Smooth muscle cell (in vitro differentiated cells): ENCODE measurements around the gene CA5B. TPM values are rescaled to one million over a fixed set of nuclear protein-coding genes. Genes with fewer than 3 reads are reported as not detected.

Experiments used
- DNase-seq: peaks from one replicate; lab custom pipeline; 2025; ENCODE audit not compliant: unreplicated experiment; lab: John Stamatoyannopoulos, UW
- H2AFZ ChIP-seq: fragments of 200-600 bp; sonication (generic); 2 replicates; pipeline ENCODE4 v1.6.0; 2016; ENCODE audit warnings: antibody characterized with exemption, low read depth, mild to moderate bottlenecking
- H3F3A ChIP-seq: fragments of 200-600 bp; sonication (generic); 2 replicates; pipeline ENCODE4 v1.6.0; 2017; ENCODE audit warnings: antibody characterized with exemption, low read depth
- H3K27ac ChIP-seq: fragments of 200-600 bp; sonication (generic); 2 replicates; pipeline ENCODE4 v1.5.1; 2016; ENCODE audit warnings: low read depth, mild to moderate bottlenecking
- H3K27me3 ChIP-seq: fragments of 200-600 bp; sonication (generic); 2 replicates; pipeline ENCODE4 v1.6.1; 2016; ENCODE audit warnings: low read depth, mild to moderate bottlenecking
- H3K36me3 ChIP-seq: fragments of 200-600 bp; sonication (generic); 2 replicates; pipeline ENCODE4 v1.5.1; 2016; ENCODE audit warnings: low read depth
- H3K4me1 ChIP-seq: fragments of 200-600 bp; sonication (generic); 2 replicates; pipeline ENCODE4 v1.5.1; 2016; ENCODE audit warnings: low read depth
- H3K4me2 ChIP-seq: fragments of 200-600 bp; sonication (generic); 2 replicates; pipeline ENCODE4 v1.6.0; 2016; ENCODE audit warnings: mild to moderate bottlenecking
- H3K4me3 ChIP-seq: fragments of 200-600 bp; sonication (generic); 2 replicates; pipeline ENCODE4 v1.5.1; 2016; ENCODE audit warnings: mild to moderate bottlenecking
- H3K79me2 ChIP-seq: fragments of 200-600 bp; sonication (generic); 2 replicates; pipeline ENCODE4 v1.6.0; 2016; ENCODE audit warnings: low read depth, mild to moderate bottlenecking
- H3K9ac ChIP-seq: fragments of 200-600 bp; sonication (generic); 2 replicates; pipeline ENCODE4 v1.6.0; 2016; ENCODE audit warnings: low read depth
- H3K9me3 ChIP-seq: fragments of 200-600 bp; sonication (generic); replicated peaks from 2 replicates; pipeline ENCODE4 v1.5.1; 2016; ENCODE audit warnings: low read depth
- H4K20me1 ChIP-seq: fragments of 200-600 bp; sonication (generic); 2 replicates; pipeline ENCODE4 v1.6.0; 2016; ENCODE audit warnings: low read depth
- CTCF ChIP-seq: fragments of 200-600 bp; sonication (generic); IDR thresholded peaks from 2 replicates; pipeline ENCODE4 v1.5.1; 2017; ENCODE audit warnings: borderline replicate concordance, mild to moderate bottlenecking, antibody characterized with exemption; ENCODE audit not compliant: insufficient read depth, poor library complexity, severe bottlenecking
- WGBS: methylation state at CpG from one replicate; pipeline ENCODE4 v1.1.7; 2016; ENCODE audit warnings: low lambda C conversion rate; 5-methylcytosine and 5-hydroxymethylcytosine counted together
- polyA plus RNA-seq: library from polyadenylated mRNA; unstranded; fragments of >200 nt; fragmentation: Nextera tagmentation; extraction: Ambion mirVana; gene quantifications from 2 replicates; pipeline ENCODE4 v1.2.1, GENCODE V29; 2016
- total RNA-seq: library from RNA; depleted of rRNA; stranded (reverse); fragments of >200 nt; gene quantifications from 2 replicates; pipeline ENCODE4 v1.2.3, GENCODE V29; 2014

Gene CA5B
- total and polyA plus RNA-seq, 2 experiments from 2014 or later: 10.1 to 10.3 TPM

DNA sequence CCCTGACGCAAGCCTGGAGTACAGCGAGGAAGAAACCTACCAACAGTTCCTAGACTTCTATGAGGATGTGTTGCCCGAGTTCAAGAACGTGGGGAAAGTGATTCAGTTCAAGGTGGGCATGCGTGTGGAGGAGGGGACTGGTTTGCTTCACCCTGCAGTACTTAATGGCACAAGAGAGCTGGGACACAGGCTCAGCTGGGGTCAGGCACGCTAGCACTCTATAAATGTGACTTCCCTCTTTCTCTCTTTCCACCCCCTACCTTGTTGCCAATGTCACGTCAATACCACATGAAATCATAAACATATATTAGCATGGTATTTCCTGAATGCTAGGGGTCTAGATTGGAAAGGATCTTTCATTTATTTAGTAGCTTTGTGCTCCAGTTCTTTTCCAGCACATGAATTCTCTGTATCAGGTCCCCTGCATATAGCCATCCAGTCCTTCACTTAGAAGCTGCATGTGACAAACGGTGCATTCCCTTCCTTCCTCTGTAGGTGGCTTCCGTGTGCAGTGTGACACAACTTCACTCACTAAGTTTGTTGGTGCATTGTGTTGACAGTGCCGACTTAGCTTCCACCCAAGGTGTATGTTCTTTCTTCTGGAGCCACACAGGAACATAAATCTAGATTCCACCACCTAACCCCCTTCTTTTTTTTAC, 77.8 kb downstream of the CA5B start:
- DNase-seq: no peak
- H3K27ac ChIP-seq: peak overlapping the region; percentile 61

DNA sequence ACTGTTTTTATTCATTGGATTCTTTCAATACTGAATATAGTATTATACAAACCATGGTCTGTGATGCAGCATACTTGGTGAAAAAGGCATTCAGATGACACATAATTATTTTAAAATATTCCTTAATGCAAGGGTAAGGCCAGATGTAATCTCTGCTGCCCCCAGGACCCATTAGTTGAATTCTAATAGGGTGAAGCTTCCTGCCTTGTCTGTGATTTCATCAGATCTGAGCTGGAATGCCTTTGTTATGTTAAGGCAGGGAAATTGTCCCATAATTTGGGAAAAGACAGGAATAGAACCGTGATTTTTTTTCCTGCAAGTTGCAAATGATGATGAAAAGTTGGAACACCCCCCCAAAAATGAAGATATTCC, 78.4 kb downstream of the CA5B start:
- DNase-seq: no peak
- H3K4me2 ChIP-seq: peak overlapping the region; percentile 37
- no peaks in the 10 kb centered on the region for H3K79me2 ChIP-seq
- 9% methylated on average over 1 of the region's 1 CpG for WGBS
- H2AFZ ChIP-seq: no peak overlapping the region
- no peak for TF ChIP-seq CTCF
- H3F3A ChIP-seq: peaks cover 17% of the 10 kb centered on the region
- H3K9me3 ChIP-seq: no peaks in the 10 kb centered on the region
- peaks cover 7% of the 10 kb centered on the region for H3K4me1 ChIP-seq
- peak overlapping the region; percentile 14 for H3K9ac ChIP-seq
- no peaks in the 10 kb centered on the region for H4K20me1 ChIP-seq
- peaks cover 4% of the 10 kb centered on the region for H3K36me3 ChIP-seq
- no peak overlapping the region for H3K4me3 ChIP-seq
- H3K27me3 ChIP-seq: no peaks in the 10 kb centered on the region
- peak overlapping the region; percentile 61 for H3K27ac ChIP-seq

More for the DNA sequence above, 77.8 kb downstream of the CA5B start:
- Histone ChIP-seq H3K4me2 (peak overlapping the region; percentile 37), H3K27me3 (no peaks in the 10 kb centered on the region), H3K79me2 (no peaks in the 10 kb centered on the region), H3K9me3 (no peaks in the 10 kb centered on the region), H3K9ac (no peak overlapping the region), H2AFZ (no peak overlapping the region), H3F3A (peaks cover 15% of the 10 kb centered on the region), H3K4me3 (no peak overlapping the region), H3K36me3 (peaks cover 7% of the 10 kb centered on the region), H3K4me1 (peaks cover 7% of the 10 kb centered on the region), H4K20me1 (no peaks in the 10 kb centered on the region)
- peak; percentile 43 for TF ChIP-seq CTCF
- WGBS: 60% methylated on average over 10 of the region's 10 CpGs

DNA sequence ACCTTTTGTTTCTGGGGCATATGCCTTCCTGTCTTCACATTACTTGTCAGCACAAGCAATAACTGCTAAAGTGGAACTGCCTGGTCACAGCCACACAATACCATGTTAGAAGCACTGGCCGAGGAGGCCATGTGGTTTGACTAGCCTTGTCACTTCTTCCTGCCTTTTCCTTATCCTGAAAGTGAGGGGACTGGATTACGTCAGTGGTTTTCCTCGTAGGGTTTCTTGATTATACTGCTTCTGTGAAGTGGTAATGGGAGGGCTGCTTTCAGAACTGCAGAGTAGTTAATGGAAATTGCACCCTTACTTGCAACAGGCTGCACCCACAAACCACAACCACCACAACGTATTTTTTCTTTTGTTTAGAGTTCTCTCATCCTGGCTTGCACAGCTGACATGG, 78.8 kb downstream of the CA5B start:
- Histone ChIP-seq H3K4me2 (peak overlapping the region; percentile 37), H3K4me1 (peaks cover 7% of the 10 kb centered on the region), H3K79me2 (no peaks in the 10 kb centered on the region), H3K27ac (peak overlapping the region; percentile 61), H3K9ac (peak overlapping the region; percentile 14), H4K20me1 (no peaks in the 10 kb centered on the region), H3F3A (peaks cover 17% of the 10 kb centered on the region), H3K9me3 (no peaks in the 10 kb centered on the region), H2AFZ (no peak overlapping the region), H3K36me3 (peaks cover 4% of the 10 kb centered on the region), H3K4me3 (no peak overlapping the region), H3K27me3 (no peaks in the 10 kb centered on the region)
- WGBS: 4% methylated on average over 4 of the region's 4 CpGs
- no peak for DNase-seq
- TF ChIP-seq CTCF: no peak
